A673 (cell line): Measurements from ENCODE around the gene FCMR. TPM values are rescaled to one million over a fixed set of nuclear protein-coding genes. Genes with fewer than 3 reads are reported as not detected.

Source experiments
- Bru-seq: library from RNA; stranded (reverse); fragments of 400-500 nt; gene quantifications from one replicate; lab custom pipeline; 2021; lab: Mats Ljungman, UMichigan
- BruChase-seq, 2 experiments: library from RNA; stranded (reverse); fragments of 400-500 nt; gene quantifications; one replicate each; lab custom pipeline; 2021; lab: Mats Ljungman, UMichigan
- BruUV-seq: library from RNA; stranded (reverse); fragments of 400-500 nt; replicated peaks from 2 replicates; lab custom pipeline; 2021; lab: Mats Ljungman, UMichigan
- CTCF ChIA-PET: fragments of 300-600 bp; sonication (Branson Sonifier 250); formaldehyde crosslinking; loops from one replicate; lab custom pipeline; 2022; ENCODE audit warnings: antibody characterized with exemption; lab: Charles Lee
- POLR2A ChIA-PET: fragments of 300-600 bp; sonication (Branson Sonifier 250); formaldehyde crosslinking; loops from one replicate; lab custom pipeline; 2022; ENCODE audit warnings: antibody characterized with exemption; ENCODE audit not compliant: low non-redundant PET; lab: Charles Lee
- DNase-seq: peaks from one replicate; pipeline ENCODE4 v3.0.0-alpha.2; 2015; ENCODE audit warnings: low spot score
- H3K27ac ChIP-seq: fragments of 200-600 bp; sonication (generic); 2 replicates; pipeline ENCODE4 v1.5.1; 2016; ENCODE audit warnings: mixed run types, low read depth, mild to moderate bottlenecking, mixed read lengths, antibody characterized with exemption, low read length; ENCODE audit not compliant: poor library complexity, severe bottlenecking
- H3K27me3 ChIP-seq: fragments of 200-600 bp; sonication (generic); replicated peaks from 2 replicates; pipeline ENCODE4 v1.6.1; 2017; ENCODE audit warnings: mixed run types, low read depth, mild to moderate bottlenecking, mixed read lengths, antibody characterized with exemption, low read length; ENCODE audit not compliant: insufficient read depth, poor library complexity
- H3K36me3 ChIP-seq: fragments of 200-600 bp; sonication (generic); 2 replicates; pipeline ENCODE4 v1.6.1; 2016; ENCODE audit warnings: mixed run types, mild to moderate bottlenecking, mixed read lengths, antibody characterized with exemption, low read length; ENCODE audit not compliant: insufficient read depth, poor library complexity, severe bottlenecking
- H3K4me1 ChIP-seq: fragments of 200-600 bp; sonication (generic); 2 replicates; pipeline ENCODE4 v1.6.1; 2017; ENCODE audit warnings: mixed run types, mild to moderate bottlenecking, mixed read lengths, antibody characterized with exemption, low read length; ENCODE audit not compliant: insufficient read depth, poor library complexity, severe bottlenecking
- H3K4me3 ChIP-seq: fragments of 200-600 bp; sonication (generic); 2 replicates; pipeline ENCODE4 v1.5.1; 2016; ENCODE audit warnings: low read depth, mixed run types, mild to moderate bottlenecking, mixed read lengths, low read length; ENCODE audit not compliant: poor library complexity, severe bottlenecking
- H3K9me3 ChIP-seq: fragments of 200-600 bp; sonication (generic); 2 replicates; pipeline ENCODE4 v1.6.1; 2016; ENCODE audit warnings: mixed run types, low read depth, mild to moderate bottlenecking, mixed read lengths, antibody characterized with exemption, low read length; ENCODE audit not compliant: poor library complexity, severe bottlenecking
- EZH2 ChIP-seq: fragments of 200-600 bp; sonication (generic); IDR thresholded peaks from 2 replicates; pipeline ENCODE4 v1.6.1; 2017; ENCODE audit warnings: borderline replicate concordance, low read depth, mild to moderate bottlenecking, mixed read lengths, antibody characterized with exemption, low read length; ENCODE audit not compliant: poor library complexity, severe bottlenecking
- intact Hi-C: fragments of 100-400 bp; cut with micrococcal nuclease; formaldehyde crosslinking; loops from one replicate; pipeline ENCODE4 v1.10.0; 2022; ENCODE audit not compliant: unreplicated experiment
- long read RNA-seq: library from polyadenylated mRNA; stranded (forward); transcript quantifications from one replicate; pipeline ENCODE4 v2.0.0, GENCODE V29; 2022
- total RNA-seq: library from RNA; stranded (reverse); gene quantifications from 2 replicates; pipeline ENCODE4 v1.2.3, GENCODE V29; 2021
- TF ChIP-seq, protein P1 (sequence below): fragments of 300-800, 200-600 bp; sonication (generic); conservative IDR thresholded peaks from 2 replicates; pipeline ENCODE4 v1.5.1; 2017; ENCODE audit warnings: low read depth, mild to moderate bottlenecking, antibody characterized with exemption, low read length, moderate library complexity, mixed read lengths

The FCMR gene, protein sequence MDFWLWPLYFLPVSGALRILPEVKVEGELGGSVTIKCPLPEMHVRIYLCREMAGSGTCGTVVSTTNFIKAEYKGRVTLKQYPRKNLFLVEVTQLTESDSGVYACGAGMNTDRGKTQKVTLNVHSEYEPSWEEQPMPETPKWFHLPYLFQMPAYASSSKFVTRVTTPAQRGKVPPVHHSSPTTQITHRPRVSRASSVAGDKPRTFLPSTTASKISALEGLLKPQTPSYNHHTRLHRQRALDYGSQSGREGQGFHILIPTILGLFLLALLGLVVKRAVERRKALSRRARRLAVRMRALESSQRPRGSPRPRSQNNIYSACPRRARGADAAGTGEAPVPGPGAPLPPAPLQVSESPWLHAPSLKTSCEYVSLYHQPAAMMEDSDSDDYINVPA
- not detected in 2 replicates for total RNA-seq
- Bru-seq, nascent RNA, result percentile 5 among the genes with signal in this experiment
- BruChase-seq, experiment 1, labeled RNA remaining after a 2-hour chase, result percentile 5 among the genes with signal in this experiment
- not detected for BruChase-seq, experiment 2, labeled RNA remaining after a 6-hour chase
- long read RNA-seq, result 0 reads

DNA sequence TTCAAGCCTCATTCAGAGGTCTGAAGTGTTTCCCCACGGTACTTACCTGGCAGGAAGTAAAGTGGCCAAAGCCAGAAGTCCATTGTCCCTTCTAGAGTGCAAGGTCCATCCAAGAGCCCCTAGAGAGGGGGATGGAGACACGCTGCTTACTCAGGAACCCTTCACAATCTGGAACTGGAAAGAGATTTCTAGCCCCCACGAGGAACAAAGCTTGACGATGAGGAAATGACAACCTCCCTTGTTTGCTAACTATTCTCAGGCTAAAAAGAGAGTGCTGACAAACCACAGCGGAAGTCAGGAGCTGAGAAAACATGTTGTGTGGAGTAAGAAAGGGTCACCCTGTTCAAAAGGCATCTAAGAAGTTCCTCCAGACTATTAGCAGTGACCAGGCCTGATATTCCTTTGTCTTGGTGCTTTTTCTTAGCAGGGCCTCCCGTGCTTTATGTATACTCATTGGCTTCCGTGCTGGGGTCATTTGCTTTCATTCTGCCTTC, at the start of gene FCMR:
FCMR (minus strand) TSS at position 170 of the 494 bp plus-strand sequence; CDS start at position 83, 87 bp downstream.
- Histone ChIP-seq H3K4me1 (no peaks in the 10 kb centered on the region), H3K36me3 (no peaks in the 10 kb centered on the region), H3K27ac (no peak within 1 kb of the TSS), H3K9me3 (no peaks in the 10 kb centered on the region), H3K27me3 (no peaks in the 10 kb centered on the region), H3K4me3 (no peak within 1 kb of the TSS)
- DNase-seq, result no peak
- TF ChIP-seq EZH2, result no peak
- TF ChIP-seq, protein P1, sequence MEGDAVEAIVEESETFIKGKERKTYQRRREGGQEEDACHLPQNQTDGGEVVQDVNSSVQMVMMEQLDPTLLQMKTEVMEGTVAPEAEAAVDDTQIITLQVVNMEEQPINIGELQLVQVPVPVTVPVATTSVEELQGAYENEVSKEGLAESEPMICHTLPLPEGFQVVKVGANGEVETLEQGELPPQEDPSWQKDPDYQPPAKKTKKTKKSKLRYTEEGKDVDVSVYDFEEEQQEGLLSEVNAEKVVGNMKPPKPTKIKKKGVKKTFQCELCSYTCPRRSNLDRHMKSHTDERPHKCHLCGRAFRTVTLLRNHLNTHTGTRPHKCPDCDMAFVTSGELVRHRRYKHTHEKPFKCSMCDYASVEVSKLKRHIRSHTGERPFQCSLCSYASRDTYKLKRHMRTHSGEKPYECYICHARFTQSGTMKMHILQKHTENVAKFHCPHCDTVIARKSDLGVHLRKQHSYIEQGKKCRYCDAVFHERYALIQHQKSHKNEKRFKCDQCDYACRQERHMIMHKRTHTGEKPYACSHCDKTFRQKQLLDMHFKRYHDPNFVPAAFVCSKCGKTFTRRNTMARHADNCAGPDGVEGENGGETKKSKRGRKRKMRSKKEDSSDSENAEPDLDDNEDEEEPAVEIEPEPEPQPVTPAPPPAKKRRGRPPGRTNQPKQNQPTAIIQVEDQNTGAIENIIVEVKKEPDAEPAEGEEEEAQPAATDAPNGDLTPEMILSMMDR, result no peak
- CTCF ChIA-PET, result interaction anchor here (1.9 kb wide), 1 partner anchor 9 kb away, joined by 5 read pairs; no protein-coding TSS in a partner anchor
- POLR2A ChIA-PET, result no interaction called here
- BruUV-seq, result no TSS peak
- intact Hi-C loops, result no loop called here

DNA sequence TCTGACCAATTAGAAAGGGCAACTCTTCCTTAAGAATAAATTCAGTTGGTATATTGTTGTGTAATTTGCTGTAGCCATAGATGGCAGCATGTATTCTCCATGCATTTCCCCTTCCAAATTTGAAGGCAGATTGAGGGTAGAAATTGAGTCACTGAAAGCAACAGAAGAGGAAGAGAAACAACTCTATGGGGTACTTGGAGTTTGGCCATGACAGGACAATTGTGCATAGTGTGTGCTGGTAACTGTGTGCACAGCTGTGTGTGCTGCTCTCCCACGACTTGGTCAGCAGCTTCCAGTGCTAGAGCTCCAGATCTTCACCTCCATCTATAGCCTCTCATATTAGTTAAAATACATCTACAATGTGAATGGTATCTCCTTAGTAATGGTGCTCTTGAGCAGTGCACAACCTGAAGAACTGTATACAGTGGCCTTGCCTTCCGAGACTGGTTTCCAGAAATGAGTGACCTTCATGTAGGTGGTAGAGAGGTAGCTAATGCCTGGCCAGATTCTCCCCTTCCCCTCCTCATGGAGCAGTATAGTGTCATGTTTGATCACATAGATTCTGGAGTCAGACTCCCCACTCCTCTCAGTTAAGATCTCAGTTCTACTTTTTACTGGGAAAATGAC, 49.4 kb upstream of the FCMR start:
- TF ChIP-seq, protein P1, result no peak
- TF ChIP-seq EZH2, result no peak
- H3K27me3 ChIP-seq, result peaks cover 45% of the 10 kb centered on the region
- intact Hi-C loops, result no loop called here
- H3K4me3 ChIP-seq, result no peak overlapping the region
- ChIA-PET POLR2A (no interaction called here), CTCF (no interaction called here)
- no peaks in the 10 kb centered on the region for H3K9me3 ChIP-seq
- H3K4me1 ChIP-seq, result no peaks in the 10 kb centered on the region
- H3K27ac ChIP-seq, result no peak overlapping the region
- no peaks in the 10 kb centered on the region for H3K36me3 ChIP-seq
- no TSS peak for BruUV-seq
- no peak for DNase-seq

DNA sequence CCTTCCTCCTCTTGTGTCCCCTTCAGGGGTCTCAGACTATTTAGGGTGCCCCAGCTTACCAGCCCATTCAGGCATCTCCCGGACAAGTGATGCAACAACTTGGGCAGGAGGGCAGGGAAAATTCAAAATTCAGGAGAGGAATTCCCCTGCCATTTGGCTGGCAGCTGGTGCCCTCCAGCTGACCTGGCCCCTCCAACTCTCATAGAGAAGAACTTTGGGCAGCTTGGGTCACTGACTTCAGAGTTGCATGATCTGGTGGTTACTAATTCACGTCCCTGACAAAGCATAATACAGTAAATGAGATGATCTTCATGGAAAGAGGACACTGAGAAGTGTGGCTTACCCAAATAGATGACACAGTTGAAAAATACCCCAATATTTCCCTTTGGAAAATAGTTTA, 48.7 kb upstream of the FCMR start, which contains the start of gene FCAMR:
FCAMR (minus strand) TSS at position 15 of the 400 bp plus-strand sequence. CDS start 335 bp downstream, outside the sequence.
- Histone ChIP-seq H3K36me3 (no peaks in the 10 kb centered on the region), H3K4me3 (no peak within 1 kb of the TSS), H3K27me3 (peaks cover 45% of the 10 kb centered on the region), H3K4me1 (no peaks in the 10 kb centered on the region), H3K9me3 (no peaks in the 10 kb centered on the region), H3K27ac (no peak within 1 kb of the TSS)
- BruUV-seq, result no TSS peak
- CTCF ChIA-PET, result no interaction called here
- no peak for DNase-seq
- POLR2A ChIA-PET, result no interaction called here
- intact Hi-C loops, result no loop called here
- no peak for TF ChIP-seq EZH2
- TF ChIP-seq, protein P1, result no peak
